A549 treated with CORT108297 at 1 μM for 4 hours (cell line): ENCODE results near the gene GPR132. TPM values are rescaled to one million over a fixed set of nuclear protein-coding genes. Genes with fewer than 3 reads are reported as not detected.

ENCODE experiments used
- total RNA-seq: library from RNA; stranded (reverse); fragments of 200-300 nt; extraction: Qiagen RNA extraction; gene quantifications from 5 replicates; pipeline ENCODE4 v1.2.3, GENCODE V29; 2022

Gene GPR132
- total RNA-seq, result 0.37 to 0.81 TPM (median 0.68 TPM) in 5 replicates

GRCh38 chr14:105065280-105066228 is at the start of gene GPR132:
Gene GPR132 (minus strand): TSS chr14:105065430. CDS start chr14:105055420, 10,010 bp downstream.

GRCh38 chr14:105020815-105021655 is 44.2 kb downstream of the GPR132 start, which contains the start of gene CDCA4:
Gene CDCA4 (minus strand): TSS chr14:105021083. CDS start chr14:105011929, 9,154 bp downstream.

Other genes with a start within 250 kb of the GPR132 start
- gene CEP170B, start 200.2 kb downstream of the GPR132 start, total RNA-seq, result 17.8 to 28.1 TPM (median 24.8 TPM) in 5 replicates
- 0.06 to 0.12 TPM (median 0.06 TPM) in 4 of 5 replicates, not detected in the other for gene PLD4, start 140.6 kb downstream of the GPR132 start, total RNA-seq
- gene AHNAK2, start 87.1 kb downstream of the GPR132 start, total RNA-seq, result 182 to 238 TPM (median 196 TPM) in 5 replicates
- gene CLBA1, start 79.6 kb downstream of the GPR132 start, total RNA-seq, result 16.2 to 18.0 TPM (median 17.4 TPM) in 5 replicates
- 45.2 to 56.6 TPM (median 54.3 TPM) in 5 replicates for gene CDCA4, start 44.3 kb downstream of the GPR132 start, total RNA-seq
- gene JAG2, start 103.3 kb upstream of the GPR132 start, total RNA-seq, result 18.3 to 31.3 TPM (median 28.9 TPM) in 5 replicates
- 25.8 to 52.6 TPM (median 43.9 TPM) in 5 replicates for gene NUDT14, start 115.9 kb upstream of the GPR132 start, total RNA-seq
- 30.3 to 44.9 TPM (median 41.8 TPM) in 5 replicates for gene BTBD6, start 183.1 kb upstream of the GPR132 start, total RNA-seq
- 24.5 to 29.9 TPM (median 29.6 TPM) in 5 replicates for gene BRF1, start 235.6 kb upstream of the GPR132 start, total RNA-seq
- gene PACS2, start 249.3 kb upstream of the GPR132 start, total RNA-seq, result 20.5 to 31.2 TPM (median 28.6 TPM) in 5 replicates